GM23338 (cell line): ENCODE results near the gene CHAMP1.

Experiments used
- CREB1 ChIP-seq: fragments of 250-450 bp; sonication (Bioruptor Pico); IDR thresholded peaks from 2 replicates; pipeline ENCODE4 v1.5.0; 2020; ENCODE audit warnings: low read depth, mild to moderate bottlenecking, moderate library complexity
- EZH2 ChIP-seq: fragments of 200-600 bp; sonication (generic); IDR thresholded peaks from one replicate; pipeline ENCODE4 v1.8.0; 2017; ENCODE audit warnings: antibody characterized with exemption, mild to moderate bottlenecking, low read depth; ENCODE audit not compliant: unreplicated experiment
- EZH2phosphoT487 ChIP-seq: fragments of 200-600 bp; sonication (generic); IDR thresholded peaks from one replicate; pipeline ENCODE4 v1.8.1; 2018; ENCODE audit warnings: antibody characterized with exemption; ENCODE audit not compliant: unreplicated experiment
- JUNB ChIP-seq: IDR thresholded peaks from one replicate; pipeline ENCODE4 v1.6.1; 2016; ENCODE audit warnings: antibody characterized with exemption; ENCODE audit not compliant: unreplicated experiment
- NANOG ChIP-seq: IDR thresholded peaks from 2 replicates; pipeline ENCODE4 v1.6.1; 2016; ENCODE audit warnings: antibody characterized with exemption, borderline replicate concordance
- POLR2AphosphoS5 ChIP-seq: IDR thresholded peaks from 2 replicates; pipeline ENCODE4 v1.6.1; 2016; ENCODE audit warnings: antibody characterized with exemption, low read depth
- STAT1 ChIP-seq: IDR thresholded peaks from one replicate; pipeline ENCODE4 v1.6.1; 2016; ENCODE audit warnings: antibody characterized with exemption; ENCODE audit not compliant: unreplicated experiment
- ZNF114 ChIP-seq: fragments of 250-450 bp; sonication (Bioruptor Pico); IDR thresholded peaks from 2 replicates; pipeline ENCODE4 v1.5.0; 2020; ENCODE audit warnings: mild to moderate bottlenecking, moderate library complexity
- ZNF331 ChIP-seq: fragments of 250-450 bp; sonication (Bioruptor Pico); IDR thresholded peaks from 2 replicates; pipeline ENCODE4 v1.5.0; 2020; ENCODE audit warnings: low read depth, mild to moderate bottlenecking, moderate library complexity
- TF ChIP-seq, protein P1 (sequence below), 2 experiments: fragments of 200-600 bp in 1 of 2; sonication (generic) in 1 of 2; conservative IDR thresholded peaks; 2 replicates each; pipeline versions ENCODE4 v1.5.1 to v1.6.1; 2016 to 2017; ENCODE audit warnings: antibody characterized with exemption in 2 of 2, low read depth in 2 of 2, mild to moderate bottlenecking in 2 of 2, moderate library complexity in 1 of 2
- TF ChIP-seq, protein P2 (sequence below): IDR thresholded peaks from one replicate; pipeline ENCODE4 v1.6.1; 2018; ENCODE audit warnings: antibody characterized with exemption; ENCODE audit not compliant: unreplicated experiment
- TF ChIP-seq, protein P3 (sequence below): IDR thresholded peaks from 2 replicates; pipeline ENCODE4 v1.6.1; 2016; ENCODE audit warnings: antibody characterized with exemption
- TF ChIP-seq, protein P4 (sequence below): fragments of 250-450 bp; sonication (Bioruptor Pico); IDR thresholded peaks from 2 replicates; pipeline ENCODE4 v1.5.0; 2020; ENCODE audit warnings: mild to moderate bottlenecking, moderate library complexity

DNA sequence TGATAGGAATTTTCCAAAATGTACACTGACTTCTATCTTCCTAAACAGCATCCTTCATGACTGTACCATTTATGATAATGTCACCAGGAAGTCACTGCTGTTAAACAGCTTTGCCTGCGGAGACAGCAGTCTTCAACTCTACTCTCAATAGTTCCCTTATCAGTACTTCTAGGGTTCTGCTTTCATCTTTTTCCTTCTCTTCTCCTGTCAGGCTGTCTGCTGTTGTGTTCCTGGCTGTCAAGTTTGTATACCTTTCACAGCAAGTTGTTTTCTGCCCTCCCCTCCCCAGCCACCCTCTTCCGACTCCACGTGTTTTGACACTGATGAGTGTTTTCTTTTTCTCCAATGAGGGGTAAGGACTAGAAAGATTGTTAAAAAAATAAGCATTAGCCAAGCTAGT, 30.7 kb upstream of the CHAMP1 start:
- TF ChIP-seq, protein P1, sequence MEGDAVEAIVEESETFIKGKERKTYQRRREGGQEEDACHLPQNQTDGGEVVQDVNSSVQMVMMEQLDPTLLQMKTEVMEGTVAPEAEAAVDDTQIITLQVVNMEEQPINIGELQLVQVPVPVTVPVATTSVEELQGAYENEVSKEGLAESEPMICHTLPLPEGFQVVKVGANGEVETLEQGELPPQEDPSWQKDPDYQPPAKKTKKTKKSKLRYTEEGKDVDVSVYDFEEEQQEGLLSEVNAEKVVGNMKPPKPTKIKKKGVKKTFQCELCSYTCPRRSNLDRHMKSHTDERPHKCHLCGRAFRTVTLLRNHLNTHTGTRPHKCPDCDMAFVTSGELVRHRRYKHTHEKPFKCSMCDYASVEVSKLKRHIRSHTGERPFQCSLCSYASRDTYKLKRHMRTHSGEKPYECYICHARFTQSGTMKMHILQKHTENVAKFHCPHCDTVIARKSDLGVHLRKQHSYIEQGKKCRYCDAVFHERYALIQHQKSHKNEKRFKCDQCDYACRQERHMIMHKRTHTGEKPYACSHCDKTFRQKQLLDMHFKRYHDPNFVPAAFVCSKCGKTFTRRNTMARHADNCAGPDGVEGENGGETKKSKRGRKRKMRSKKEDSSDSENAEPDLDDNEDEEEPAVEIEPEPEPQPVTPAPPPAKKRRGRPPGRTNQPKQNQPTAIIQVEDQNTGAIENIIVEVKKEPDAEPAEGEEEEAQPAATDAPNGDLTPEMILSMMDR (conservative IDR thresholded peaks at IDR 0.05; ENCODE audit: low read depth in 2 of 2): no peak
- TF ChIP-seq CREB1 (CRISPR knock-in tag): no peak
- no peak for TF ChIP-seq EZH2
- no peak for TF ChIP-seq JUNB
- TF ChIP-seq, protein P2, sequence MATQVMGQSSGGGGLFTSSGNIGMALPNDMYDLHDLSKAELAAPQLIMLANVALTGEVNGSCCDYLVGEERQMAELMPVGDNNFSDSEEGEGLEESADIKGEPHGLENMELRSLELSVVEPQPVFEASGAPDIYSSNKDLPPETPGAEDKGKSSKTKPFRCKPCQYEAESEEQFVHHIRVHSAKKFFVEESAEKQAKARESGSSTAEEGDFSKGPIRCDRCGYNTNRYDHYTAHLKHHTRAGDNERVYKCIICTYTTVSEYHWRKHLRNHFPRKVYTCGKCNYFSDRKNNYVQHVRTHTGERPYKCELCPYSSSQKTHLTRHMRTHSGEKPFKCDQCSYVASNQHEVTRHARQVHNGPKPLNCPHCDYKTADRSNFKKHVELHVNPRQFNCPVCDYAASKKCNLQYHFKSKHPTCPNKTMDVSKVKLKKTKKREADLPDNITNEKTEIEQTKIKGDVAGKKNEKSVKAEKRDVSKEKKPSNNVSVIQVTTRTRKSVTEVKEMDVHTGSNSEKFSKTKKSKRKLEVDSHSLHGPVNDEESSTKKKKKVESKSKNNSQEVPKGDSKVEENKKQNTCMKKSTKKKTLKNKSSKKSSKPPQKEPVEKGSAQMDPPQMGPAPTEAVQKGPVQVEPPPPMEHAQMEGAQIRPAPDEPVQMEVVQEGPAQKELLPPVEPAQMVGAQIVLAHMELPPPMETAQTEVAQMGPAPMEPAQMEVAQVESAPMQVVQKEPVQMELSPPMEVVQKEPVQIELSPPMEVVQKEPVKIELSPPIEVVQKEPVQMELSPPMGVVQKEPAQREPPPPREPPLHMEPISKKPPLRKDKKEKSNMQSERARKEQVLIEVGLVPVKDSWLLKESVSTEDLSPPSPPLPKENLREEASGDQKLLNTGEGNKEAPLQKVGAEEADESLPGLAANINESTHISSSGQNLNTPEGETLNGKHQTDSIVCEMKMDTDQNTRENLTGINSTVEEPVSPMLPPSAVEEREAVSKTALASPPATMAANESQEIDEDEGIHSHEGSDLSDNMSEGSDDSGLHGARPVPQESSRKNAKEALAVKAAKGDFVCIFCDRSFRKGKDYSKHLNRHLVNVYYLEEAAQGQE: no peak
- TF ChIP-seq POLR2AphosphoS5: no peak
- TF ChIP-seq ZNF331: no peak
- no peak for TF ChIP-seq STAT1
- TF ChIP-seq EZH2phosphoT487: no peak
- TF ChIP-seq NANOG: no peak
- TF ChIP-seq, protein P3, sequence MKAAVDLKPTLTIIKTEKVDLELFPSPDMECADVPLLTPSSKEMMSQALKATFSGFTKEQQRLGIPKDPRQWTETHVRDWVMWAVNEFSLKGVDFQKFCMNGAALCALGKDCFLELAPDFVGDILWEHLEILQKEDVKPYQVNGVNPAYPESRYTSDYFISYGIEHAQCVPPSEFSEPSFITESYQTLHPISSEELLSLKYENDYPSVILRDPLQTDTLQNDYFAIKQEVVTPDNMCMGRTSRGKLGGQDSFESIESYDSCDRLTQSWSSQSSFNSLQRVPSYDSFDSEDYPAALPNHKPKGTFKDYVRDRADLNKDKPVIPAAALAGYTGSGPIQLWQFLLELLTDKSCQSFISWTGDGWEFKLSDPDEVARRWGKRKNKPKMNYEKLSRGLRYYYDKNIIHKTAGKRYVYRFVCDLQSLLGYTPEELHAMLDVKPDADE: no peak
- no peak for TF ChIP-seq ZNF114 (CRISPR knock-in tag)
- TF ChIP-seq, protein P4, sequence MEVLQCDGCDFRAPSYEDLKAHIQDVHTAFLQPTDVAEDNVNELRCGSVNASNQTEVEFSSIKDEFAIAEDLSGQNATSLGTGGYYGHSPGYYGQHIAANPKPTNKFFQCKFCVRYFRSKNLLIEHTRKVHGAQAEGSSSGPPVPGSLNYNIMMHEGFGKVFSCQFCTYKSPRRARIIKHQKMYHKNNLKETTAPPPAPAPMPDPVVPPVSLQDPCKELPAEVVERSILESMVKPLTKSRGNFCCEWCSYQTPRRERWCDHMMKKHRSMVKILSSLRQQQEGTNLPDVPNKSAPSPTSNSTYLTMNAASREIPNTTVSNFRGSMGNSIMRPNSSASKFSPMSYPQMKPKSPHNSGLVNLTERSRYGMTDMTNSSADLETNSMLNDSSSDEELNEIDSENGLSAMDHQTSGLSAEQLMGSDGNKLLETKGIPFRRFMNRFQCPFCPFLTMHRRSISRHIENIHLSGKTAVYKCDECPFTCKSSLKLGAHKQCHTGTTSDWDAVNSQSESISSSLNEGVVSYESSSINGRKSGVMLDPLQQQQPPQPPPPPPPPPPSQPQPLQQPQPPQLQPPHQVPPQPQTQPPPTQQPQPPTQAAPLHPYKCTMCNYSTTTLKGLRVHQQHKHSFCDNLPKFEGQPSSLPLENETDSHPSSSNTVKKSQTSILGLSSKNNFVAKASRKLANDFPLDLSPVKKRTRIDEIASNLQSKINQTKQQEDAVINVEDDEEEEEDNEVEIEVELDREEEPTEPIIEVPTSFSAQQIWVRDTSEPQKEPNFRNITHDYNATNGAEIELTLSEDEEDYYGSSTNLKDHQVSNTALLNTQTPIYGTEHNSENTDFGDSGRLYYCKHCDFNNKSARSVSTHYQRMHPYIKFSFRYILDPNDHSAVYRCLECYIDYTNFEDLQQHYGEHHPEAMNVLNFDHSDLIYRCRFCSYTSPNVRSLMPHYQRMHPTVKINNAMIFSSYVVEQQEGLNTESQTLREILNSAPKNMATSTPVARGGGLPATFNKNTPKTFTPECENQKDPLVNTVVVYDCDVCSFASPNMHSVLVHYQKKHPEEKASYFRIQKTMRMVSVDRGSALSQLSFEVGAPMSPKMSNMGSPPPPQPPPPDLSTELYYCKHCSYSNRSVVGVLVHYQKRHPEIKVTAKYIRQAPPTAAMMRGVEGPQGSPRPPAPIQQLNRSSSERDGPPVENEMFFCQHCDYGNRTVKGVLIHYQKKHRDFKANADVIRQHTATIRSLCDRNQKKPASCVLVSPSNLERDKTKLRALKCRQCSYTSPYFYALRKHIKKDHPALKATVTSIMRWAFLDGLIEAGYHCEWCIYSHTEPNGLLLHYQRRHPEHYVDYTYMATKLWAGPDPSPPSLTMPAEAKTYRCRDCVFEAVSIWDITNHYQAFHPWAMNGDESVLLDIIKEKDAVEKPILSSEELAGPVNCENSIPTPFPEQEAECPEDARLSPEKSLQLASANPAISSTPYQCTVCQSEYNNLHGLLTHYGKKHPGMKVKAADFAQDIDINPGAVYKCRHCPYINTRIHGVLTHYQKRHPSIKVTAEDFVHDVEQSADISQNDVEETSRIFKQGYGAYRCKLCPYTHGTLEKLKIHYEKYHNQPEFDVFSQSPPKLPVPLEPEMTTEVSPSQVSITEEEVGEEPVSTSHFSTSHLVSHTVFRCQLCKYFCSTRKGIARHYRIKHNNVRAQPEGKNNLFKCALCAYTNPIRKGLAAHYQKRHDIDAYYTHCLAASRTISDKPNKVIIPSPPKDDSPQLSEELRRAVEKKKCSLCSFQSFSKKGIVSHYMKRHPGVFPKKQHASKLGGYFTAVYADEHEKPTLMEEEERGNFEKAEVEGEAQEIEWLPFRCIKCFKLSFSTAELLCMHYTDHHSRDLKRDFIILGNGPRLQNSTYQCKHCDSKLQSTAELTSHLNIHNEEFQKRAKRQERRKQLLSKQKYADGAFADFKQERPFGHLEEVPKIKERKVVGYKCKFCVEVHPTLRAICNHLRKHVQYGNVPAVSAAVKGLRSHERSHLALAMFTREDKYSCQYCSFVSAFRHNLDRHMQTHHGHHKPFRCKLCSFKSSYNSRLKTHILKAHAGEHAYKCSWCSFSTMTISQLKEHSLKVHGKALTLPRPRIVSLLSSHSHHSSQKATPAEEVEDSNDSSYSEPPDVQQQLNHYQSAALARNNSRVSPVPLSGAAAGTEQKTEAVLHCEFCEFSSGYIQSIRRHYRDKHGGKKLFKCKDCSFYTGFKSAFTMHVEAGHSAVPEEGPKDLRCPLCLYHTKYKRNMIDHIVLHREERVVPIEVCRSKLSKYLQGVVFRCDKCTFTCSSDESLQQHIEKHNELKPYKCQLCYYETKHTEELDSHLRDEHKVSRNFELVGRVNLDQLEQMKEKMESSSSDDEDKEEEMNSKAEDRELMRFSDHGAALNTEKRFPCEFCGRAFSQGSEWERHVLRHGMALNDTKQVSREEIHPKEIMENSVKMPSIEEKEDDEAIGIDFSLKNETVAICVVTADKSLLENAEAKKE (CRISPR knock-in tag): no peak
